Naive thymus-derived CD4-positive, alpha-beta T cell (primary cell): ENCODE data around the gene LPCAT1. TPM values are rescaled to one million over a fixed set of nuclear protein-coding genes. Genes with fewer than 3 reads are reported as not detected.

Experiments
- ATAC-seq: fragments of 150-1000 bp; cut with Tn5 transposase; 2 replicates; pipeline ENCODE4 v1.10.0; 2021; ENCODE audit warnings: mild to moderate bottlenecking, moderate library complexity
- CTCF ChIA-PET: fragments of 350-600 bp; sonication (Branson Sonifier 250); formaldehyde crosslinking; loops from one replicate; lab custom pipeline; 2021; ENCODE audit warnings: antibody characterized with exemption; lab: Charles Lee
- POLR2A ChIA-PET: fragments of 350-600 bp; sonication (Branson Sonifier 250); formaldehyde crosslinking; loops from one replicate; lab custom pipeline; 2021; ENCODE audit warnings: antibody characterized with exemption, inconsistent platforms; lab: Charles Lee
- DNase-seq, 9 donors: peaks; one replicate each; pipeline versions ENCODE4 v3.0.0 to v3.0.0-alpha.2; 2020 to 2022; ENCODE audit warnings: mixed read lengths in 1 of 9
- H3K27ac ChIP-seq: one replicate; pipeline ENCODE4 v1.7.0; 2013; ENCODE audit warnings: mild to moderate bottlenecking, low read depth, low read length, moderate library complexity
- H3K27me3 ChIP-seq, 2 donors: one replicate each; pipeline ENCODE4 v1.7.0; 2013; ENCODE audit warnings: low read length in 2 of 2, mild to moderate bottlenecking in 2 of 2, moderate library complexity in 2 of 2; ENCODE audit not compliant: control insufficient read depth in 2 of 2, insufficient read depth in 2 of 2
- H3K36me3 ChIP-seq, 3 experiments: 1 replicate in 2 of 3; 2 replicates in 1 of 3; pipeline ENCODE4 v1.7.0; 2013; ENCODE audit warnings: low read length in 3 of 3, mild to moderate bottlenecking in 3 of 3, moderate library complexity in 1 of 3; ENCODE audit not compliant: insufficient read depth in 3 of 3, control insufficient read depth in 2 of 3
- H3K4me1 ChIP-seq, 2 donors: one replicate each; pipeline ENCODE4 v1.7.0; 2013; ENCODE audit warnings: low read length in 2 of 2, mild to moderate bottlenecking in 2 of 2, moderate library complexity in 1 of 2; ENCODE audit not compliant: control insufficient read depth in 2 of 2, insufficient read depth in 2 of 2
- H3K4me3 ChIP-seq: 2 replicates; pipeline ENCODE4 v1.7.0; 2013; ENCODE audit warnings: mild to moderate bottlenecking, low read length
- H3K9me3 ChIP-seq, 3 experiments: 1 replicate in 2 of 3; 2 replicates in 1 of 3; pipeline ENCODE4 v1.7.0; 2013; ENCODE audit warnings: low read length in 3 of 3; ENCODE audit not compliant: control insufficient read depth in 2 of 3
- H3K27ac Mint-ChIP-seq, 9 donors: one replicate each; pipeline ENCODE4 v1.8.0; 2020 to 2022; ENCODE audit warnings: mixed read lengths in 9 of 9, mild to moderate bottlenecking in 8 of 9, moderate library complexity in 5 of 9, inconsistent platforms in 2 of 9
- H3K27me3 Mint-ChIP-seq, 5 donors: one replicate each; pipeline ENCODE4 v1.8.0; 2021 to 2022; ENCODE audit warnings: mixed read lengths in 5 of 5, mild to moderate bottlenecking in 1 of 5
- H3K36me3 Mint-ChIP-seq, 5 donors: one replicate each; pipeline ENCODE4 v1.8.0; 2020 to 2022; ENCODE audit warnings: mixed read lengths in 5 of 5, mild to moderate bottlenecking in 3 of 5, inconsistent platforms in 1 of 5
- H3K4me1 Mint-ChIP-seq, 7 donors: one replicate each; pipeline ENCODE4 v1.8.0; 2020 to 2022; ENCODE audit warnings: mixed read lengths in 7 of 7, mild to moderate bottlenecking in 3 of 7, inconsistent platforms in 1 of 7
- H3K4me3 Mint-ChIP-seq, 10 donors: one replicate each; pipeline ENCODE4 v1.8.0; 2020 to 2022; ENCODE audit warnings: mild to moderate bottlenecking in 10 of 10, mixed read lengths in 10 of 10, moderate library complexity in 6 of 10, inconsistent platforms in 2 of 10
- H3K9me3 Mint-ChIP-seq, 11 donors: one replicate each; pipeline ENCODE4 v1.8.0; 2020 to 2022; ENCODE audit warnings: mixed read lengths in 11 of 11, mild to moderate bottlenecking in 4 of 11, inconsistent platforms in 1 of 11, moderate library complexity in 1 of 11
- intact Hi-C, 2 donors: fragments of 100-400 bp; cut with micrococcal nuclease; formaldehyde crosslinking; loops; one replicate each; pipeline ENCODE4 v1.15.1; 2023
- polyA plus RNA-seq, 2 donors: library from polyadenylated mRNA; unstranded; fragments of 300-500 nt; fragmentation: Illumina TruSeq; gene quantifications; one replicate each; pipeline ENCODE4 v1.2.3, GENCODE V29; 2021
- total RNA-seq, 6 experiments: library from RNA in 5 of 6; stranded (reverse) in 5 of 6; gene quantifications; 1 replicate in 5 of 6; 2 replicates in 1 of 6; pipeline ENCODE4 v1.2.3 and lab custom pipeline; 2021 to 2026

The LPCAT1 gene
- total and polyA plus RNA-seq, 7 experiments from 2014 or later = 9.9 to 89.4 (median 40.9) TPM

- Mint-ChIP-seq H3K4me3 (no peak overlapping the region), H3K27ac (no peak overlapping the region), H3K9me3 (peaks cover 0 to 1% (median 0%) of the 10 kb centered on the region in 11 donors), H3K27me3 (peaks cover 0 to 19% (median 5%) of the 10 kb centered on the region in 5 donors), H3K4me1 (peaks cover 0 to 5% (median 2%) of the 10 kb centered on the region in 7 donors), H3K36me3 (no peaks in the 10 kb centered on the region)
- ATAC-seq = no peak
- Histone ChIP-seq H3K27me3 (no peaks in the 10 kb centered on the region), H3K4me1 (no peaks in the 10 kb centered on the region), H3K27ac (no peak overlapping the region), H3K36me3 (no peaks in the 10 kb centered on the region), H3K9me3 (no peaks in the 10 kb centered on the region), H3K4me3 (no peak overlapping the region)
- ChIA-PET CTCF (no interaction called here), POLR2A (no interaction called here)
- no peak for DNase-seq
- intact Hi-C loops = no loop called here
Measured at GRCh38 chr5:1554410-1554967, 30.7 kb upstream of the LPCAT1 start.

DNA sequence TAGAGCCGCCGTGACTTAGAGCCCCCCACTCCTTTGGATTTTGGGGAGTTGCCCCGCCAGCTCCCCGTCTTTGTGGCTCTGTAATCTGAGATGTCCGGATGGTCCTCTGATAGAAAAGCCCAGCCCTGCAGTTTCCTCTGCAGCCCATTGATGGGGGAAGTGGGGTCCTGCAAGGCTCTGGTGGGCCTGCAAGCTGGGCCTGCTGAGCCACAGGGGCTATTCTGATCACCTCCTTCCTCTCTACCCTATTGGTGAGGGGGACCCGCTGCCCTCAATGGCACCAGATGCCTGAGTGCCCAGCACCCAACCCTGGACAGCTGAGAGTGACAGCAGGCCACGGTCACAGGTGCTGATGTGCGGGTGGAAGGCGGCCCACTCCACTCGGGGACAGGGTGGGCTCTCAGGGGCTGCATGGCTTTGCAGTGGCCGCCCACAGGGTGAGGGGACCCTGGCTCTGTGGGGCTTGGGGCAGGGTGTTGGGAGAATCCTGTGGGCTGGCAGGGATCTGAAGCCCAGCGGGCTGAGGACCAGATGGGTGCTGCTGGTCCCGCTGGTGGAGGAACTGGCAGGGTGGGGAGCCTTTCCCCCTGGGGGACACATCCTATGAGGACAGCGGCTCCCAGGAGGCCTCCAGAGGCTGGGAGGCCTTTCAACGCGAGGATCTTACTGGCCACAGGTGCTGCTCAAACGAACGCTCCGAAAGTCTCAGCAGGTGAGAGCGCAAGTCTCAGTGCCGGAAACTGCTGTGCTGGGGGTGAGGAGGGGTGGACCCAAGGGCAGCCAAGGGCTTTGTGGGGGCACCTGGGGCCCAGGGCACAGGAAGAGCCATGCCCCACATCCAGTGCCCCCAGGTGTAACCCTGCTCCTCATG, 30.0 kb upstream of the LPCAT1 start:
- POLR2A ChIA-PET = no interaction called here
- Mint-ChIP-seq H3K4me3 (no peak overlapping the region), H3K9me3 (peaks cover 0 to 1% (median 0%) of the 10 kb centered on the region in 11 donors), H3K36me3 (no peaks in the 10 kb centered on the region), H3K27me3 (peaks cover 0 to 15% (median 0%) of the 10 kb centered on the region in 5 donors), H3K4me1 (peaks cover 0 to 2% (median 0%) of the 10 kb centered on the region in 7 donors), H3K27ac (no peak overlapping the region)
- no peak for ATAC-seq
- intact Hi-C loops = no loop called here
- Histone ChIP-seq H3K36me3 (no peaks in the 10 kb centered on the region), H3K27ac (no peak overlapping the region), H3K9me3 (no peaks in the 10 kb centered on the region), H3K27me3 (no peaks in the 10 kb centered on the region), H3K4me1 (no peaks in the 10 kb centered on the region), H3K4me3 (no peak overlapping the region)
- CTCF ChIA-PET = interaction anchor here (0.6 kb wide), 1 partner anchor 219 kb away, joined by 6 read pairs; no protein-coding TSS in a partner anchor
- DNase-seq = no peak

DNA sequence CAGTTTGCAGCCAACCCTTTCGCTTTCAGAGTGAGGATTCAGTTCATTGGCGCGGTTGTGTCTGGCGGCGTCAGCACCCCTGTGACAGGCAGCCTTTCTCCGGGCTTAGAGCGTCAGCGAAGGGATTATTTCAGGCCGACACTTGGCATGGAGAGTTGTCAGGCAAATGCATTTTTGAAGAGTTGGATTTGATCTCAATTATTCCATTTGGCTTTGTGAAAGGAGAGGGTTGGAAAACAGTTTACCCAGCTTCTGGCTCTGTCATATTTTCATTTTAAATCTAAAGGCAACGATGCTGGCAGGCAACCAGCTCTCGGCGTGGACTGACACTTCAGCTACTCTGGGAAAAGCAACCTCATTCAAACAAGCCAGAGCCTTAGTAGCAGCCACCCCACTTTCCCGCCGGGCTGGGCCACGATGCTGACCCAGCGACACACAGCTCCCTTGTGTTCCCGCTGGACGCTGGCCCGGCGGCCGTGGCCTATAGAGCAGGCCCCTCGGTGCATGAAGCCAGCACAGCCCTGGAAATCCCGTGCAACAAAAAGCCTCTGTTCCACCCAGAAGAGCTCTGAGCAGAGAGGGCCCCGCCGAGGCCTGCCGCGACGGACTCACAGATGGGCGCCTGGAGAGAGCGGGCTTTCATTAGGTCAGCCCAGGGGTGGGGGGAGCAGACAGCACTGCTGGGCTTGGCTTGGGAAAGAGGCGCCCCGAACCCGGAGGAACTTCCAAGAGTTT, 28.9 kb upstream of the LPCAT1 start:
- H3K27me3 ChIP-seq = no peaks in the 10 kb centered on the region
- no peaks in the 10 kb centered on the region for H3K9me3 ChIP-seq
- H3K4me1 Mint-ChIP-seq = peaks cover 0 to 2% (median 0%) of the 10 kb centered on the region in 7 donors
- H3K27ac Mint-ChIP-seq = no peak overlapping the region
- no peak overlapping the region for H3K4me3 ChIP-seq
- H3K27me3 Mint-ChIP-seq = peaks cover 0 to 14% (median 0%) of the 10 kb centered on the region in 5 donors
- H3K36me3 Mint-ChIP-seq = no peaks in the 10 kb centered on the region
- H3K4me3 Mint-ChIP-seq = no peak overlapping the region
- no peaks in the 10 kb centered on the region for H3K4me1 ChIP-seq
- H3K9me3 Mint-ChIP-seq = peaks cover 0 to 1% (median 0%) of the 10 kb centered on the region in 11 donors
- CTCF ChIA-PET = no interaction called here
- no peaks in the 10 kb centered on the region for H3K36me3 ChIP-seq
- POLR2A ChIA-PET = interaction anchor here (0.6 kb wide), 1 partner anchor 97 kb away, joined by 3 read pairs; no protein-coding TSS in a partner anchor
- no peak for ATAC-seq
- DNase-seq = no peak
- intact Hi-C loops = no loop called here
- no peak overlapping the region for H3K27ac ChIP-seq

DNA sequence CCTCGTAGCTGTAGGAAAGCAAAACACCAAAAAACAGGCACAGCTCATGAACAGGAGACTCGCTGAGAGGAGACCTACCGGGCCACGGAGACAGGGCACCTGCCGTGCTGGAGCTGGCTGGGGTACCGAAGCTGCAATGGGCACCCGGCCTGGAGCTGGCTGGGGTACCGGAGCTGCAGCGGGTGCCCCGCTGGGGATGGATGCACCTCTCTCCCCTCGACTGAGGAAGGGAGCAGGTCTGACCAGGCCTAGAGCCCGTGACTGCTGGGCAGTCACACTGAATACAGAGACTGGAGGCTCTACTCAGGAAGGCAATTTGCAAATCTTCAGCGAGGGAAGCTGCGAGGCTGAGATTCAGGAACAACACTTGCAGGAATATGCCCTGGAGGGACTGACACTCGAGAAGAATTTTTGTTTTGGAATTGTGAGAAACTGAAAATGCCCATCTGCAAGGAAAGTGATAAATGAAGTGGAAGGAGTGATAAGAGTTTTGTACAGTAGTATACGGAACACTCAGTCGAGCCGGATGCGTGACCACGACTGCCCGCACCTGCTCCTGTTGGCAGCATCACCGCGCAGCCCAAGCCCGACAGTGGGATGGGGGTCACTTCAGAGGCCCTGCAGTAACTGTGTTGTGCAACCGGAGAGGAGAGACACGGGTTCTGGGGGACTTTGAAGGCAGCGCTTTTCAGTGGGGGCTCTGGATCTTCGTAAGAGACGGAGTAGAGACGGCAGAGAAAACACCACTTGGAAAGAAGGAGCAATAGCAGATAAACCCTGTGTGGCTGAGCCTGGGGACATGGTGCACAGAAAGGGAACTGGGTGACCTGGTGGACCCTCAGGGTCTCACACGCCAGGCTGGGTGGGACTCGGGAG, 27.9 kb upstream of the LPCAT1 start:
- POLR2A ChIA-PET = interaction anchor here (0.6 kb wide), 1 partner anchor 19 kb away, joined by 4 read pairs; no protein-coding TSS in a partner anchor

GRCh38 chr5:1550287-1551076, 26.7 kb upstream of the LPCAT1 start:
- peaks cover 0 to 1% (median 0%) of the 10 kb centered on the region in 11 donors for H3K9me3 Mint-ChIP-seq
- intact Hi-C loops = no loop called here
- ATAC-seq (no peak), DNase-seq (no peak)
- H3K36me3 ChIP-seq = no peaks in the 10 kb centered on the region
- H3K27me3 ChIP-seq = no peaks in the 10 kb centered on the region
- H3K4me3 ChIP-seq = no peak overlapping the region
- H3K36me3 Mint-ChIP-seq = no peaks in the 10 kb centered on the region
- H3K4me3 Mint-ChIP-seq = no peak overlapping the region
- ChIA-PET POLR2A (interaction anchor here (0.6 kb wide), 1 partner anchor 18 kb away, joined by 4 read pairs; no protein-coding TSS in a partner anchor), CTCF (no interaction called here)
- no peak overlapping the region for H3K27ac ChIP-seq
- peak overlapping the region in 1 of 9 donors; percentile 36 for H3K27ac Mint-ChIP-seq
- peaks cover 0 to 14% (median 0%) of the 10 kb centered on the region in 5 donors for H3K27me3 Mint-ChIP-seq
- peaks cover 0 to 6% (median 5%) of the 10 kb centered on the region in 7 donors for H3K4me1 Mint-ChIP-seq
- no peaks in the 10 kb centered on the region for H3K9me3 ChIP-seq
- no peaks in the 10 kb centered on the region for H3K4me1 ChIP-seq

More for the DNA sequence above, 27.9 kb upstream of the LPCAT1 start:
- intact Hi-C loops = no loop called here
- DNase-seq (no peak), ATAC-seq (no peak)
- Mint-ChIP-seq H3K4me1 (peaks cover 0 to 2% (median 0%) of the 10 kb centered on the region in 7 donors), H3K4me3 (no peak overlapping the region), H3K36me3 (no peaks in the 10 kb centered on the region), H3K9me3 (peaks cover 0 to 1% (median 0%) of the 10 kb centered on the region in 11 donors), H3K27ac (peak overlapping the region in 1 of 9 donors; percentile 32), H3K27me3 (peaks cover 0 to 14% (median 0%) of the 10 kb centered on the region in 5 donors)
- Histone ChIP-seq H3K36me3 (no peaks in the 10 kb centered on the region), H3K27ac (no peak overlapping the region), H3K4me3 (no peak overlapping the region), H3K4me1 (no peaks in the 10 kb centered on the region), H3K27me3 (no peaks in the 10 kb centered on the region), H3K9me3 (no peaks in the 10 kb centered on the region)
- CTCF ChIA-PET = no interaction called here
